SJSA1 (cell line): ENCODE results near the gene TEX19. TPM values are rescaled to one million over a fixed set of nuclear protein-coding genes. Genes with fewer than 3 reads are reported as not detected.

Experiments
- DNase-seq, 2 experiments: peaks; one replicate each; pipeline ENCODE4 v3.0.0-alpha.2; 2015 to 2020; ENCODE audit warnings: low spot score in 2 of 2, low read depth in 1 of 2
- H3K27ac ChIP-seq: fragments of 250-450 bp; sonication (Bioruptor Pico); 2 replicates; pipeline ENCODE4 v1.5.1; 2020; ENCODE audit warnings: mild to moderate bottlenecking, moderate library complexity
- H3K27me3 ChIP-seq: fragments of 250-450 bp; sonication (Bioruptor Pico); replicated peaks from 2 replicates; pipeline ENCODE4 v1.5.1; 2020; ENCODE audit warnings: mild to moderate bottlenecking, moderate library complexity
- H3K36me3 ChIP-seq: fragments of 250-450 bp; sonication (Bioruptor Pico); 2 replicates; pipeline ENCODE4 v1.5.1; 2020; ENCODE audit warnings: mild to moderate bottlenecking
- H3K4me1 ChIP-seq: fragments of 250-450 bp; sonication (Bioruptor Pico); replicated peaks from 2 replicates; pipeline ENCODE4 v1.6.1; 2021; ENCODE audit warnings: mild to moderate bottlenecking
- H3K4me3 ChIP-seq: fragments of 250-450 bp; sonication (Bioruptor Pico); 2 replicates; pipeline ENCODE4 v1.5.1; 2020; ENCODE audit warnings: mild to moderate bottlenecking
- H3K9me3 ChIP-seq: fragments of 250-450 bp; sonication (Bioruptor Pico); replicated peaks from 2 replicates; pipeline ENCODE4 v1.5.1; 2020; ENCODE audit warnings: mild to moderate bottlenecking
- total RNA-seq: library from RNA; depleted of rRNA; stranded (reverse); fragments of >200 nt; shearing (Covaris generic); gene quantifications from 2 replicates; pipeline ENCODE4 v1.2.3, GENCODE V29; 2014; rRNA removed

The TEX19 gene, protein sequence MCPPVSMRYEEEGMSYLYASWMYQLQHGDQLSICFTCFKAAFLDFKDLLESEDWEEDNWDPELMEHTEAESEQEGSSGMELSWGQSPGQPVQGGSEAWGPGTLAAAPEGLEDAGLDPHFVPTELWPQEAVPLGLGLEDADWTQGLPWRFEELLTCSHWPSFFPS
- total RNA-seq = 0.19 and 0.34 TPM in 2 replicates

- H3K9me3 ChIP-seq = no peaks in the 10 kb centered on the region
- H3K4me3 ChIP-seq = no peak within 1 kb of the TSS
- DNase-seq = no peak
- no peaks in the 10 kb centered on the region for H3K36me3 ChIP-seq
- peaks cover 4% of the 10 kb centered on the region for H3K4me1 ChIP-seq
- no peaks in the 10 kb centered on the region for H3K27me3 ChIP-seq
- no peak within 1 kb of the TSS for H3K27ac ChIP-seq
These were observed at the start of gene TEX19 for GRCh38 chr17:82358465-82359350. Gene TEX19 (plus strand): TSS chr17:82359247. CDS start chr17:82362151, 2,904 bp downstream.

DNA sequence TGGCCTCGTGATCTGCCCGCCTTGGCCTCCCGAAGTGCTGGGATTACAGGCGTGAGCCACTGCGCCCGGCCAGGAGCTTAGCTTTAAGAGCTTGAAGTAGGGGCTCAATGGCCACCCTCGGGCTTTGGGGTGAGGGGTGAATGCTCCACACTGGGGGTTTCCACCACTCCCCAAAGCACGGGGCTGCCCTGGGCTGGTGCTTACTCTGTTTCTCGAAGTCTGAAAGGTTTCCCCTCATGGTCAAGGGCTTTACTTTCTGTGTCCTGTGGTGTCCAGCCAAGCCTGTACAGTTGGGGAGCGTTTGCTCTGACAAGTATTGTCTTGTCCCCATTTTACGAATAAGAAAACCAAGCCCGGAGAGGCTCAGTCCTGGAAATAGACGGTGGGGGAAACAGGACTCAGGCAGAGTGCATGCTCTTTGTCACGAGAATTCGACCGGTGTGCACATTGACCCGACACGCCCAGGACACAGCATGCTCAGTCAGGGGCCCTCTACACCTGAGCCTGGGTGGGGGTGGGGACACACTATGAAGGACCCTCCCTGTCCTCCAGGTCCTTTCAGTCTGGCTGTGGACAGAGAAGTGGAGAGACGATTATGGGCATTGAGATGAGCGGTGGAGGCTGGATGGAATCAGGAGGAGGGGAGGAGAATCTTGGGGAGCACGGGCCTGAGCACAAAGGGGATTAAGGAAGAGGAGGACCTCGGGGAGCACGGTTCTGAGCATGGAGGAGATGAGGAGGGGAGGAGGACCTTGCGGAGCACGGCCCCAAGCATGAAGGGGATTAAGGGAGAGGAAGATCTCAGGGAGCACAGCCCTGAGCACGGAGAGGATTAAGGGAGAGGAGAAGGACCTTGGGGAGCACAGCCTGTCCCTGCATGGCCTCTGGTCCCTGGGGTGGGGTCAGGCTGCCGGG lies 49.1 kb upstream of the TEX19 start:
- H3K36me3 ChIP-seq = no peaks in the 10 kb centered on the region
- 0 out of 2 replicates have a peak, but pooled peaks cover 5% of the 10 kb centered on the region for H3K9me3 ChIP-seq
- H3K4me3 ChIP-seq = no peak overlapping the region
- no peak for DNase-seq
- peaks cover 72% of the 10 kb centered on the region for H3K27me3 ChIP-seq
- peaks cover 6% of the 10 kb centered on the region for H3K4me1 ChIP-seq
- H3K27ac ChIP-seq = no peak overlapping the region

DNA sequence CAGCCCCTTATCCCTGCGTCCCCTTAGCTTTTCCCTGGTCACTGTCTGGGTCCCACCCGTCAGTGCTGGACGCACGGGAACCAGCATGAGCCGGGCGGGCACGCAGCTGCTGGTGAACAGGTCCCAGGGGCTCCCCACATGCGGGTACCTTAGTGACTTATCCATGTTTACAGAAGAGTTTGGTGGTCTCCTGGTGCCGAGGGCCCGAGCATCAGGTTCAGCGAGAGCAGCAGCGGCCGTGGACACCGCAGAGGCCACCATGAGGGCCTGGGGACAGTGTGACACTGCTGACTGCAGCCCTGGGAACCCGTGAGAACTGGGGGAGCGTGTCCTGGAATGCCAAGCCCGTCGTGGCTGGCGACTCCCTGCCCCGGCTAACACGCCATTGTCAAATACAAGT lies 48.2 kb upstream of the TEX19 start:
- Histone ChIP-seq H3K36me3 (no peaks in the 10 kb centered on the region), H3K9me3 (0 out of 2 replicates have a peak, but pooled peaks cover 5% of the 10 kb centered on the region), H3K27me3 (peaks cover 80% of the 10 kb centered on the region), H3K27ac (no peak overlapping the region), H3K4me3 (no peak overlapping the region), H3K4me1 (peaks cover 6% of the 10 kb centered on the region)
- DNase-seq = no peak

GRCh38 chr17:82311971-82312370 lies 47.1 kb upstream of the TEX19 start:
- H3K27ac ChIP-seq = no peak overlapping the region
- H3K4me3 ChIP-seq = no peak overlapping the region
- H3K4me1 ChIP-seq = peaks cover 6% of the 10 kb centered on the region
- H3K9me3 ChIP-seq = 0 out of 2 replicates have a peak, but pooled peaks cover 5% of the 10 kb centered on the region
- DNase-seq = no peak
- no peaks in the 10 kb centered on the region for H3K36me3 ChIP-seq
- peaks cover 88% of the 10 kb centered on the region for H3K27me3 ChIP-seq

GRCh38 chr17:82313195-82314011 lies 45.6 kb upstream of the TEX19 start:
- H3K27ac ChIP-seq = no peak overlapping the region
- DNase-seq = no peak
- no peaks in the 10 kb centered on the region for H3K36me3 ChIP-seq
- H3K27me3 ChIP-seq = peaks cover 78% of the 10 kb centered on the region
- H3K4me3 ChIP-seq = no peak overlapping the region
- H3K9me3 ChIP-seq = 0 out of 2 replicates have a peak, but pooled peaks cover 5% of the 10 kb centered on the region
- peaks cover 6% of the 10 kb centered on the region for H3K4me1 ChIP-seq

DNA sequence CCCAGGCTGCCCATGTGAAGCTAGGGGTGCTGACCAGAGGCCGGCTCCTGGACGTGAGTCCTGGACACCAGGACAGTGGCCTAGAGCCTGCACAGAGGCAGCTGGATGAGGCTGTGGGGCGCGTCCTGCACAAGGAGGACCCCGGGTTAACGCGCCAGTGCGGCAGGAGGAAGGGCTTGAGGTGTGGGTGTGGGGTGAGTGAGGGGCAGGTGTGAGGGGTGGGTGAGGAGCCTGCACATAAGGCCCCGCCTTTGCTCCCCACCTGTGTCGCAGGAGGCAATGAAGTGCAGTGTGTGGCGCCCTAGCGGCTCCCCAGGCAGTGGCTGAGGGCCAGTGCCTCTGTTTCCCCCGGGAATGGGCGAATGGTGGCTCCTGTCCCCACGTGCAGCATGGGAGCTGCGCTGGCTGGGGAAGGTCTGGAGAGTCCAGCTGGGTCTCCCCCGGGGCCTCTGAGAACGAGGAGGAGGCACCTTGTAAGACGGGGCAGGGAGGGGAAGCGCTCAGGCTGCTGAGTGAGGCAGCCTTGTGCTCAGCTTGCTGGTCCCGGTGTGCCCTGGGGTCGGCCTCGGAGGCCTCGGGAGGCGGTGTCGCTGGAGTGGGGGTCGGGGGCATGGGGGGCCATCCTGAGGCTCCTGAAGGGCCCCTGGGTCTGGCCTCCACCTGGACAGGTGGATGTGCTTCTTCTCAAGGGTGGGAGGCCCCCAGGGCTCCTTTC lies 44.9 kb upstream of the TEX19 start:
- Histone ChIP-seq H3K27ac (no peak overlapping the region), H3K27me3 (peaks cover 70% of the 10 kb centered on the region), H3K4me3 (no peak overlapping the region), H3K9me3 (no peaks in the 10 kb centered on the region), H3K4me1 (peaks cover under 1% of the 10 kb centered on the region; the same call in 1 of the 2 replicates), H3K36me3 (no peaks in the 10 kb centered on the region)
- DNase-seq = no peak

DNA sequence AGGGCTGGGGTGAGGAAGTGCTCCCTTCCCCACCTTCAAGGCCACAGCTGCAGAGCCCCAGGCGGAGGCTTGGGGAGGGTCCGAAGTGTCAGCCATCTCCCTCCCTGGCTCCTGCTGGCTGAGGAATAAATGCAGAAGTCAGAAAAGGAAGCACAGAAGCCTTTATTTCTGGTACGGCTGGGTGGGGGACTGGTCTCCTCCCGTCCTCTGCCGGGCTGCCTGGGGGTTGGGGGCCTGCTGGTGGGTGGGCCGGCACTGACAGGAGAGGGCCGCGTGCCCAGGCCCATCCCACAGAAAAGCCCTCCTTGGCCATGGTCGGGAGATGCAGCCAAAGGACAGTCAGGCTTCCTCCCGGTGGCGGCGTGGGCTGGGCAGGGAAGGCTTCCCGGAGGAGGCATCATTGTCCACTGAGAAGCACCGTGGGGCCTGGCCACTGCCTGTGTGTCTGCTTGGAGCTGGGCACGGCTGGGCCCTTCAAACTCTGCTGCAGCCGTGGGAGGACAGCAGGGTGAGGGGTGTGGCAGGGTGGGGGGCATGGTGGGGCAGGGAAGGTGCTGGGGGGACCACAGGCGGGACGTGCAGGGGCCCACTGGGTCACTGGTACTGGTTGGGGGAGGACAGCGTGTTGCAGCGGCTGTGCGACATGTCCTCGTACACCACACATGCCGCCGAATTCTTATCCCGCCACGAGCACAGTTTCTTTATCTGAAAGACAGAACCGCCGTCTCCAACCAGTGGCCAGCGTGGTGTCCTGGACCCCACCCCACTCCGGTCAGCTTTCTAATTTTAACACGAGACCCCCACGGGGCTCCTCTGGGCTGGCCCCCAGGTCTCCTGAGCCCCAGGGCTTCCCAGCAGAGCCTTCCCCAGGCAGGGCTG lies 44.1 kb upstream of the TEX19 start:
- no peak for DNase-seq
- no peak overlapping the region for H3K27ac ChIP-seq
- peaks cover 8% of the 10 kb centered on the region for H3K9me3 ChIP-seq
- H3K4me3 ChIP-seq = no peak overlapping the region
- peaks cover 62% of the 10 kb centered on the region for H3K27me3 ChIP-seq
- no peaks in the 10 kb centered on the region for H3K36me3 ChIP-seq
- no peaks in the 10 kb centered on the region for H3K4me1 ChIP-seq

GRCh38 chr17:82315703-82316358 lies 43.2 kb upstream of the TEX19 start:
- Histone ChIP-seq H3K27me3 (peaks cover 55% of the 10 kb centered on the region), H3K36me3 (no peaks in the 10 kb centered on the region), H3K4me1 (no peaks in the 10 kb centered on the region), H3K4me3 (no peak overlapping the region), H3K9me3 (peaks cover 10% of the 10 kb centered on the region), H3K27ac (no peak overlapping the region)
- DNase-seq = no peak

DNA sequence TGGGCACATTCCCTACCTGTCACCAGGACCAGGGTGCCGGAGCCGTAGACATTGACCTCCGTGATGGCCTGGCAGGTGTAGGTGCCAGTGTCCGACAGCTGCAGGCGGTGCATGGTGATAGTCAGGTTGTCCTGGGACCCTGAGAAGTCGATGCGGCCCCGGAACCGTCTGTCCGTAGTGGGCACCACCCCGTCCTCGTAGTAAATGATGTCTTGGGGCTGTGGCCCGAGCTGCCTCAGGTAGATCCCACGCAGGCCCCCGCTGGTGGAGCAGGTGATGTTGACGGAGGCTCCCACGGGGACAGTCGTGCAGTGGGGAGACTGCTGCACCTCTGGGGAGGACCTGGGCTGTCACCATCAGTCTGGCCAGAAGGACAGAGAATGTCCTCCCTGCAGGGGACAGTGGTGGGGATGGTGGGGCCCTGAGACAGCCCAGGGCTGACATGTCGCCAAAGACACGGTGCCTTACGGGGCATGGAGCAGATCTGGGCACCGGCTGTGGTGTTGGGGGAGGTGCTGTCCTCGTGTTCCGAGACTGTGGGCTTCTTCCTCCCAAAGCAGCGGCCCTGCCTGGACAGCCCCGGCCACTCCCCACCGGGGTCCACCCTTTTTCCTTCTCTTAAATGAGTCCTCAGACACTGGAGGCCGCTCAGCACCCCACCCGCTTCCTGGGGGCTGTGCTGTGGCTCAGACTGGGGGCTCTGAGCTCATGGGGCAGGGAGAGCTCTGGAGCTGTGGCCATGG lies 42.2 kb upstream of the TEX19 start:
- no peak overlapping the region for H3K27ac ChIP-seq
- H3K4me3 ChIP-seq = no peak overlapping the region
- H3K27me3 ChIP-seq = peaks cover 54% of the 10 kb centered on the region
- 0 out of 2 replicates have a peak, but pooled peaks cover 4% of the 10 kb centered on the region for H3K36me3 ChIP-seq
- peaks cover 8% of the 10 kb centered on the region for H3K4me1 ChIP-seq
- peaks cover 10% of the 10 kb centered on the region for H3K9me3 ChIP-seq
- DNase-seq = no peak

GRCh38 chr17:82317394-82318168 lies 41.5 kb upstream of the TEX19 start, which contains the start of gene CD7:
Gene CD7 (minus strand): TSS chr17:82317608. CDS start chr17:82317495, 113 bp downstream.
- no peak for DNase-seq
- H3K9me3 ChIP-seq = peaks cover 10% of the 10 kb centered on the region
- H3K4me1 ChIP-seq = peaks cover 8% of the 10 kb centered on the region
- H3K27me3 ChIP-seq = peaks cover 48% of the 10 kb centered on the region
- no peak within 1 kb of the TSS for H3K4me3 ChIP-seq
- H3K27ac ChIP-seq = no peak within 1 kb of the TSS
- H3K36me3 ChIP-seq = 0 out of 2 replicates have a peak, but pooled peaks cover 4% of the 10 kb centered on the region
